Neural cell (in vitro differentiated cells): ENCODE measurements around the gene ARMC2.

ENCODE experiments used
- CTCF ChIP-seq: fragments of 450-650 bp; IDR thresholded peaks from 2 replicates; pipeline ENCODE4 v1.5.1; 2014; ENCODE audit warnings: antibody characterized with exemption, mild to moderate bottlenecking, moderate library complexity; ENCODE audit not compliant: poor library complexity, severe bottlenecking
- EP300 ChIP-seq: fragments of 450-650 bp; conservative IDR thresholded peaks from 2 replicates; pipeline ENCODE4 v1.6.1; 2014; ENCODE audit warnings: antibody characterized with exemption, mild to moderate bottlenecking, moderate library complexity; ENCODE audit not compliant: poor library complexity, severe bottlenecking
- EZH2 ChIP-seq: fragments of 200-600, 300-800 bp; shearing (Covaris generic), sonication (generic); IDR thresholded peaks from 2 replicates; pipeline ENCODE4 v1.6.1; 2014; ENCODE audit warnings: antibody characterized with exemption, low read length, borderline replicate concordance, mild to moderate bottlenecking; ENCODE audit not compliant: insufficient read depth, poor library complexity, severe bottlenecking
- MXI1 ChIP-seq: fragments of 450-650 bp; conservative IDR thresholded peaks from 2 replicates; pipeline ENCODE4 v1.6.1; 2014; ENCODE audit warnings: antibody characterized with exemption, mild to moderate bottlenecking; ENCODE audit not compliant: poor library complexity, severe bottlenecking
- POLR2AphosphoS5 ChIP-seq: IDR thresholded peaks from 2 replicates; pipeline ENCODE4 v1.6.1; 2012
- RAD21 ChIP-seq: fragments of 450-650 bp; conservative IDR thresholded peaks from 2 replicates; pipeline ENCODE4 v1.6.1; 2014; ENCODE audit warnings: antibody characterized with exemption, mild to moderate bottlenecking, moderate library complexity
- REST ChIP-seq: IDR thresholded peaks from 2 replicates; pipeline ENCODE4 v1.6.1; 2012; ENCODE audit warnings: borderline replicate concordance
- SMC3 ChIP-seq: fragments of 450-650 bp; conservative IDR thresholded peaks from 2 replicates; pipeline ENCODE4 v1.6.1; 2014; ENCODE audit warnings: antibody characterized with exemption, mild to moderate bottlenecking, moderate library complexity; ENCODE audit not compliant: poor library complexity
- TAF1 ChIP-seq: IDR thresholded peaks from 2 replicates; pipeline ENCODE4 v1.6.1; 2012; ENCODE audit warnings: low read depth

GRCh38 chr6:108987156-108987555 is 138.9 kb downstream of the ARMC2 start:
- TF ChIP-seq SMC3: no peak
- no peak for TF ChIP-seq CTCF
- TF ChIP-seq REST: no peak
- no peak for TF ChIP-seq POLR2AphosphoS5
- no peak for TF ChIP-seq EZH2
- TF ChIP-seq EP300: no peak
- no peak for TF ChIP-seq TAF1
- TF ChIP-seq MXI1: no peak
- no peak for TF ChIP-seq RAD21
